K562 (cell line): ENCODE measurements around the gene MAGEB4. TPM values are rescaled to one million over a fixed set of nuclear protein-coding genes. Genes with fewer than 3 reads are reported as not detected.

Source experiments
- MECOM ChIP-seq: fragments of 250-450 bp; sonication (Bioruptor Pico); IDR thresholded peaks from 2 replicates; pipeline ENCODE4 v1.8.0; 2022; ENCODE audit warnings: inconsistent platforms
- RFX1 ChIP-seq: fragments of 450-650 bp; IDR thresholded peaks from 2 replicates; pipeline ENCODE4 v1.6.1; 2016; ENCODE audit warnings: mild to moderate bottlenecking, moderate library complexity
- SRSF9 ChIP-seq: fragments of 200-400 bp; formaldehyde crosslinking; IDR thresholded peaks from 2 replicates; pipeline ENCODE4 v1.6.1; 2017; ENCODE audit warnings: low read depth, low read length, borderline replicate concordance
- TAF15 ChIP-seq: fragments of 200-400 bp; formaldehyde crosslinking; IDR thresholded peaks from 2 replicates; pipeline ENCODE4 v1.6.1; 2017; ENCODE audit warnings: mild to moderate bottlenecking, low read depth, low read length, moderate library complexity
- polyA plus RNA-seq, 8 experiments: library from polyadenylated mRNA; depleted of rRNA in 4 of 8; stranded (reverse) in 5 of 8; unstranded in 3 of 8; fragments of >200 nt; fragmentation: Nextera tagmentation in 2 of 8; fragmentation: Illumina TruSeq in 1 of 8; extraction: Ambion mirVana in 2 of 8; extraction: Trizol in 1 of 8; gene quantifications; 2 replicates each; pipeline versions ENCODE4 v1.2.1 to v1.2.3, GENCODE V29; 2011 to 2014; ENCODE audit warnings: inconsistent platforms in 1 of 8, missing spikeins in 1 of 8
- total RNA-seq, 7 experiments: library from RNA; depleted of rRNA in 6 of 7; stranded (reverse); fragments of >200 nt in 6 of 7; fragmentation: Illumina TruSeq in 2 of 7; extraction: Trizol in 2 of 7; gene quantifications; 2 replicates each; pipeline versions ENCODE4 v1.2.1 to v1.2.3, GENCODE V29; 2011 to 2021; ENCODE audit warnings: low replicate concordance in 1 of 7
- TF ChIP-seq, protein P1 (sequence below), 2 experiments: fragments of 450-650 bp; formaldehyde crosslinking in 1 of 2; IDR thresholded peaks; 2 replicates each; pipeline versions ENCODE4 v1.4.0 to v1.6.1; 2014 to 2020; ENCODE audit warnings: mild to moderate bottlenecking in 2 of 2, borderline replicate concordance in 1 of 2, low read depth in 1 of 2
- TF ChIP-seq, protein P2 (sequence below): sonication (generic); formaldehyde crosslinking; IDR thresholded peaks from 2 replicates; pipeline ENCODE4 v1.8.1; 2023; ENCODE audit warnings: mild to moderate bottlenecking, missing genetic modification reagents
- TF ChIP-seq, protein P3 (sequence below), 2 experiments: fragments of 450-650 bp in 1 of 2; sonication (generic) in 1 of 2; formaldehyde crosslinking in 1 of 2; IDR thresholded peaks; 2 replicates each; pipeline versions ENCODE4 v1.7.1 to v1.9.0; 2016 to 2022; ENCODE audit warnings: inconsistent platforms in 1 of 2, mild to moderate bottlenecking in 1 of 2, missing genetic modification reagents in 1 of 2

Gene MAGEB4
- total and polyA plus RNA-seq, 9 of the 15 experiments (the other 6 are each of a cell fraction or from before 2014, with no cell fraction given) = 0.04 to 0.09 (median 0.06) TPM; not detected in 6

DNA sequence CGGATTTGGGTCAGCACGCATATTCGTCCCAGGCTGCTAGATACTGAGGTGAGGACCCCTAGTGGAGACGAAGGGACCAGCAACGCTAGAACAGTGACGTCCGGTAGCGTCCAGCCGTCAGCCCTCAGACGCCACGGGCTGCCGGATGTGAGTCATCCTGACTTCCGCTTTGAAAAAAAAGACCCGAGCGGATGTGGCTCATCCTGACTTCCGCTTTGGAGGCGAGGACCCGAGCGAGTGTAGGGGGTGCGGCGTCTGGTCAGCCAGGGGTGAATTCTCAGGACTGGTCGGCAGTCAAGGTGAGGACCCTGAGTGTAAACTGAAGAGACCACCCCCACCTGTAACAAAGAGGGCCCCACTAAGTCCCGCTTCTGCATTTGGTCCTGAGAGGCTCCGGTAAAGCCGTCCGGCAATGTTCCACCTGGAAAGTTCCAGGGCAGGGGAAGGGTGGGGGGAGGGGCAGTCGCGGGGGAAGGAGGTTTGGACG is 26.4 kb upstream of the MAGEB4 start, which contains the start of gene MAGEB2 (continued):
- TF ChIP-seq, protein P1, sequence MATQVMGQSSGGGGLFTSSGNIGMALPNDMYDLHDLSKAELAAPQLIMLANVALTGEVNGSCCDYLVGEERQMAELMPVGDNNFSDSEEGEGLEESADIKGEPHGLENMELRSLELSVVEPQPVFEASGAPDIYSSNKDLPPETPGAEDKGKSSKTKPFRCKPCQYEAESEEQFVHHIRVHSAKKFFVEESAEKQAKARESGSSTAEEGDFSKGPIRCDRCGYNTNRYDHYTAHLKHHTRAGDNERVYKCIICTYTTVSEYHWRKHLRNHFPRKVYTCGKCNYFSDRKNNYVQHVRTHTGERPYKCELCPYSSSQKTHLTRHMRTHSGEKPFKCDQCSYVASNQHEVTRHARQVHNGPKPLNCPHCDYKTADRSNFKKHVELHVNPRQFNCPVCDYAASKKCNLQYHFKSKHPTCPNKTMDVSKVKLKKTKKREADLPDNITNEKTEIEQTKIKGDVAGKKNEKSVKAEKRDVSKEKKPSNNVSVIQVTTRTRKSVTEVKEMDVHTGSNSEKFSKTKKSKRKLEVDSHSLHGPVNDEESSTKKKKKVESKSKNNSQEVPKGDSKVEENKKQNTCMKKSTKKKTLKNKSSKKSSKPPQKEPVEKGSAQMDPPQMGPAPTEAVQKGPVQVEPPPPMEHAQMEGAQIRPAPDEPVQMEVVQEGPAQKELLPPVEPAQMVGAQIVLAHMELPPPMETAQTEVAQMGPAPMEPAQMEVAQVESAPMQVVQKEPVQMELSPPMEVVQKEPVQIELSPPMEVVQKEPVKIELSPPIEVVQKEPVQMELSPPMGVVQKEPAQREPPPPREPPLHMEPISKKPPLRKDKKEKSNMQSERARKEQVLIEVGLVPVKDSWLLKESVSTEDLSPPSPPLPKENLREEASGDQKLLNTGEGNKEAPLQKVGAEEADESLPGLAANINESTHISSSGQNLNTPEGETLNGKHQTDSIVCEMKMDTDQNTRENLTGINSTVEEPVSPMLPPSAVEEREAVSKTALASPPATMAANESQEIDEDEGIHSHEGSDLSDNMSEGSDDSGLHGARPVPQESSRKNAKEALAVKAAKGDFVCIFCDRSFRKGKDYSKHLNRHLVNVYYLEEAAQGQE (IDR thresholded peaks at IDR 0.05; ENCODE audit: borderline replicate concordance) = no peak
- TF ChIP-seq, protein P1 (CRISPR knock-in tag; IDR thresholded peaks at IDR 0.05; ENCODE audit: low read depth) = no peak
- TF ChIP-seq, protein P2, sequence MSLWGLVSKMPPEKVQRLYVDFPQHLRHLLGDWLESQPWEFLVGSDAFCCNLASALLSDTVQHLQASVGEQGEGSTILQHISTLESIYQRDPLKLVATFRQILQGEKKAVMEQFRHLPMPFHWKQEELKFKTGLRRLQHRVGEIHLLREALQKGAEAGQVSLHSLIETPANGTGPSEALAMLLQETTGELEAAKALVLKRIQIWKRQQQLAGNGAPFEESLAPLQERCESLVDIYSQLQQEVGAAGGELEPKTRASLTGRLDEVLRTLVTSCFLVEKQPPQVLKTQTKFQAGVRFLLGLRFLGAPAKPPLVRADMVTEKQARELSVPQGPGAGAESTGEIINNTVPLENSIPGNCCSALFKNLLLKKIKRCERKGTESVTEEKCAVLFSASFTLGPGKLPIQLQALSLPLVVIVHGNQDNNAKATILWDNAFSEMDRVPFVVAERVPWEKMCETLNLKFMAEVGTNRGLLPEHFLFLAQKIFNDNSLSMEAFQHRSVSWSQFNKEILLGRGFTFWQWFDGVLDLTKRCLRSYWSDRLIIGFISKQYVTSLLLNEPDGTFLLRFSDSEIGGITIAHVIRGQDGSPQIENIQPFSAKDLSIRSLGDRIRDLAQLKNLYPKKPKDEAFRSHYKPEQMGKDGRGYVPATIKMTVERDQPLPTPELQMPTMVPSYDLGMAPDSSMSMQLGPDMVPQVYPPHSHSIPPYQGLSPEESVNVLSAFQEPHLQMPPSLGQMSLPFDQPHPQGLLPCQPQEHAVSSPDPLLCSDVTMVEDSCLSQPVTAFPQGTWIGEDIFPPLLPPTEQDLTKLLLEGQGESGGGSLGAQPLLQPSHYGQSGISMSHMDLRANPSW (CRISPR knock-in tag) = no peak
- TF ChIP-seq MECOM (CRISPR knock-in tag) (no peak), SRSF9 (no peak), RFX1 (no peak), TAF15 (no peak)
- TF ChIP-seq, protein P3, sequence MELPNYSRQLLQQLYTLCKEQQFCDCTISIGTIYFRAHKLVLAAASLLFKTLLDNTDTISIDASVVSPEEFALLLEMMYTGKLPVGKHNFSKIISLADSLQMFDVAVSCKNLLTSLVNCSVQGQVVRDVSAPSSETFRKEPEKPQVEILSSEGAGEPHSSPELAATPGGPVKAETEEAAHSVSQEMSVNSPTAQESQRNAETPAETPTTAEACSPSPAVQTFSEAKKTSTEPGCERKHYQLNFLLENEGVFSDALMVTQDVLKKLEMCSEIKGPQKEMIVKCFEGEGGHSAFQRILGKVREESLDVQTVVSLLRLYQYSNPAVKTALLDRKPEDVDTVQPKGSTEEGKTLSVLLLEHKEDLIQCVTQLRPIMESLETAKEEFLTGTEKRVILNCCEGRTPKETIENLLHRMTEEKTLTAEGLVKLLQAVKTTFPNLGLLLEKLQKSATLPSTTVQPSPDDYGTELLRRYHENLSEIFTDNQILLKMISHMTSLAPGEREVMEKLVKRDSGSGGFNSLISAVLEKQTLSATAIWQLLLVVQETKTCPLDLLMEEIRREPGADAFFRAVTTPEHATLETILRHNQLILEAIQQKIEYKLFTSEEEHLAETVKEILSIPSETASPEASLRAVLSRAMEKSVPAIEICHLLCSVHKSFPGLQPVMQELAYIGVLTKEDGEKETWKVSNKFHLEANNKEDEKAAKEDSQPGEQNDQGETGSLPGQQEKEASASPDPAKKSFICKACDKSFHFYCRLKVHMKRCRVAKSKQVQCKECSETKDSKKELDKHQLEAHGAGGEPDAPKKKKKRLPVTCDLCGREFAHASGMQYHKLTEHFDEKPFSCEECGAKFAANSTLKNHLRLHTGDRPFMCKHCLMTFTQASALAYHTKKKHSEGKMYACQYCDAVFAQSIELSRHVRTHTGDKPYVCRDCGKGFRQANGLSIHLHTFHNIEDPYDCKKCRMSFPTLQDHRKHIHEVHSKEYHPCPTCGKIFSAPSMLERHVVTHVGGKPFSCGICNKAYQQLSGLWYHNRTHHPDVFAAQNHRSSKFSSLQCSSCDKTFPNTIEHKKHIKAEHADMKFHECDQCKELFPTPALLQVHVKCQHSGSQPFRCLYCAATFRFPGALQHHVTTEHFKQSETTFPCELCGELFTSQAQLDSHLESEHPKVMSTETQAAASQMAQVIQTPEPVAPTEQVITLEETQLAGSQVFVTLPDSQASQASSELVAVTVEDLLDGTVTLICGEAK (IDR thresholded peaks at IDR 0.05) = peak; percentile 95
- TF ChIP-seq, protein P3 (CRISPR knock-in tag; IDR thresholded peaks at IDR 0.05) = no peak
